Esophagus squamous epithelium (tissue), 4 donors: ENCODE data around the gene OR1J4.
"Not testable (repeated sequence)": the region's sequence is repeated elsewhere in the genome, so short reads cannot be mapped to it uniquely, and the experiment has no call there.

Experiments
- CTCF ChIP-seq, 6 experiments: fragments of 450-650 bp in 4 of 6; fragments of 200-600 bp in 2 of 6; sonication (generic) in 2 of 6; IDR thresholded peaks; one replicate each; pipeline ENCODE4 v1.5.1; 2016 to 2019; ENCODE audit warnings: antibody characterized with exemption in 6 of 6, mild to moderate bottlenecking in 4 of 6, moderate library complexity in 4 of 6
- POLR2A ChIP-seq, 4 donors: fragments of 450-650 bp; IDR thresholded peaks; one replicate each; pipeline ENCODE4 v1.6.1; 2017; ENCODE audit warnings: antibody characterized with exemption in 4 of 4, mild to moderate bottlenecking in 4 of 4, moderate library complexity in 3 of 4

- not testable (repeated sequence) for TF ChIP-seq POLR2A, CTCF (IDR thresholded peaks at IDR 0.05)
Measured at GRCh38 chr9:122537066-122537465, 18.1 kb downstream of the OR1J4 start.
